GM21576 (cell line): ENCODE measurements around the gene TM6SF1.

ENCODE experiments used
- ATAC-seq: cut with Tn5 transposase; IDR thresholded peaks from one replicate; pipeline ENCODE4 v1.9.1; 2021; ENCODE audit warnings: mild to moderate bottlenecking, moderate library complexity; ENCODE audit not compliant: unreplicated experiment

The TM6SF1 gene

DNA sequence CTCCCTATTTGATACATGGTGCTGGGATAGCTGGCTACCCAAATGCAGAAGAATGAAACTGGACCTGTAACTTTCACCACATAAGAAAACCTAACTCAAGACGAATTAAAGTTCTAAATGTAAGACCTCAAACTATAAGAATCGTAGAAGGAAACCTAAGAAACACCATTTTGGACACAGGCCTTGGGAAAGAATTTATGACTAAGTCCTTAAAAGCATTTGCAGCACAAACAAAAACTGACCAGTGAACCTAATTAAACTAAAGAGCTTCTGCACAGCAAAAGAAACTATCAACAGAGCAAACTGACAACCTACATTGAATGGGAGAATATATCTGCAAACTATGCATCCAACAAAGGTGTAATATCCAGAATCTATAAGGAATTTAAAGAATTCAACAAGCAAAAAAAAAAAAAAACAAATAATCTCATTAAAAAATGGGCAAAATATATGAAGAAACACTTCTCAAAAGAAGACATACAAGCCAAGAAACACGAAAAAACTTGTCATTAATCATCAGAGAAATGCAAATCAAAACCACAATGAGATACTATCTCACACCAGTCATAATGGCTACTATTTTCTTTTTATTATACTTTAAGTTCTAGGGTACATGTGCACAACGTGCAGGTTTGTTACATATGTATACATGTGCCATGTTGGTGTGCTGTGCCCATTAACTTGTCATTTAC lies 63.2 kb downstream of the TM6SF1 start:
- ATAC-seq = no peak

DNA sequence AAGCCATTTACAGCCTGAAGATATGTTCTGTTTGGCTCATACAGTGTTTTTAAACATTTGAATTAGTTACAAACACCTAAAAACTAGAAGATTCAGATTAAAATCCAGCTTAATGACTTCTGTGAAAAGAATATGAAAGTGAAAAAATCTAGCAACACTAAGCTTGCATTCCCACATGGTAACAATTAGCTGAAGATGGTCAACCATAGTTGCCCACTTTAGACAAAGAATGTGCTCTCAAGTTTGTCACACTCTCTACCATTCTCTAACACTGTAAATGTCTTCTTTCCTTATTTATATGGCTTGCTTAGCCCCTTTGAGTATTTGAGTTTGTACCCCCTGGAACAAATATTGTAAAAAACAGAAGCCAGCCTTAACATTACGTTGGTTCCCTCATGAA lies 67.4 kb downstream of the TM6SF1 start:
- no peak for ATAC-seq

DNA sequence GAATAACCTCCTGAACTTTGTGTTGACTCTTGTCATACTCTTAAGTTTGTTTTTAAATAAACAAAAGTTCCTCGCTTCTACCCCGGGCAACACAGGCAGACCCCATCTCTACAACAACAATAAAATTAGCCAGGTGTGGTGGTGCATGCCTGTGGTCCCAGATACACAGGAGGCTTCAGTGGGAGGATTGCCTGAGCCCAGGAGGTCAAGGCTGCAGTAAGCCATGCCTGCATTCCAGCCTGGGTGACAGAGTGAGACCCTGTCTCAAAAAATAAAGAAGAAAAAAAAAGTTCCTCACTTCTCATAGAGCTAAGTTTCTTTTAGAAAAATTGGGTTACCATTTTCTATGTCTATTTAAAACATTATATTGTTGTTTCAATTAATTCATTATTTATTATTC lies 70.9 kb downstream of the TM6SF1 start:
- ATAC-seq = no peak

DNA sequence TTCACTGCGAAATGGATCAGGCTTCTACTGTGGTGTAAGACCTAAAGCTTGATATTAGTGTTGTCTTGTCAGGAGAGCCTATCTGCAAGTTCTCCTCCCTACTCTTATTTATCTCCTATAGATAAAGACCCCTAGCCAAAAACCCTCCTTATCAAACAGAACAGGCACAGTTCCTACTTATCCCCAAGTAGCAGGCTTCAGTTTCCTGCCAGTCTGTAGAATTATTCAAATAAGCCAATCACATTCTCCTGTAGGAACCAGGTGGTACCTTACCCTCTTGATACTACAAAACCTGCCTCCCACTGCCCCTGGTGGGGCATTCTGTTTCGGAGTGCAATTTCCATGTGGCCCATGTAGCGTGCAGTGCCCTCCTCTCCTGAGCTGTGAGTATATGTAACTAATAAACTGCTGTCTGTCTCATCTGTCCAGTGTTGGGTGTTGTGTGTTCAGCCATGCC lies 71.5 kb downstream of the TM6SF1 start:
- no peak for ATAC-seq

DNA sequence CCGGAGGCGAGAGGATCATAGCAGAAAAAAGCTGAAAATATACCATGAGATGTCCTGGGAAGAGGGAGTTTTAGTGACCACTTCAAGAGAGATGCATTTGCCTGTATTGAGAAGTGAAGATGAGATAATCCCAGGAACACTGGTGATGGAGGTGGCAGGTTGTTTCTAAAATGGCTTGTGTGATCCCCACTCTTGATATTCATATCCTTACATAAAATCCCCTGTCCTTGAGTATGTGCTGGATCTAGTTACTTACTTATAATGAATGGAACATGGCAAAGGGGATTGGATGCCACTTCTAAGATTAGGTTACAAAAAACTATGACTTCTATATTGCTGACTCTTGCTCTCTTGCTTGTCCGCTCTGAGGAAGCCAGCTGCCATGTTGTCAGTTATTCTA lies 78.1 kb downstream of the TM6SF1 start:
- ATAC-seq = no peak
